ENCODE data around the gene EXO1. TPM values are rescaled to one million over a fixed set of nuclear protein-coding genes. Genes with fewer than 3 reads are reported as not detected.

Gene EXO1
- total and polyA plus RNA-seq, 2 donors (not counting 3 experiments of a cell fraction or from before 2014, with no cell fraction given): 4.1 to 23.5 TPM

GRCh38 chr1:241819340-241819866 is 28.6 kb upstream of the EXO1 start:
- H3K4me2 ChIP-seq (ENCODE audit: insufficient read depth, low read length): no peak overlapping the region
- no peak overlapping the region for H2AFZ ChIP-seq (ENCODE audit: low read depth, low read length)
- H3K9ac ChIP-seq (replicated peaks; ENCODE audit: extremely low read depth, insufficient read depth, low read length): no peak overlapping the region
- DNase-seq (ENCODE audit: low read depth, low spot score) (no peak), FAIRE-seq (no peak)
- H3K4me3 ChIP-seq (replicated peaks in 1 of 3; ENCODE audit: insufficient read depth in 1 of 3, low read depth in 1 of 3, low read length in 3 of 3): no peak overlapping the region
- no peaks in the 10 kb centered on the region for H3K4me1 ChIP-seq (ENCODE audit: control insufficient read depth, extremely low read depth, insufficient read depth, low read length)
- TF ChIP-seq CTCF (IDR thresholded peaks at IDR 0.05; ENCODE audit: extremely low read depth in 1 of 2, insufficient read depth in 1 of 2, low read depth in 1 of 2, low read length in 2 of 2) (no peak), JUN (IDR thresholded peaks at IDR 0.05; ENCODE audit: borderline replicate concordance, insufficient read depth, insufficient read length, low read depth) (no peak), GATA2 (IDR thresholded peaks at IDR 0.05; ENCODE audit: insufficient read depth, insufficient read length, low read depth, low read length) (no peak), FOS (IDR thresholded peaks at IDR 0.05; ENCODE audit: borderline replicate concordance, insufficient read depth, low read length) (no peak), MYC (IDR thresholded peaks at IDR 0.05; ENCODE audit: low read depth, low read length) (no peak), MAX (IDR thresholded peaks at IDR 0.05; ENCODE audit: insufficient read depth, insufficient read length) (no peak), POLR2AphosphoS5 (IDR thresholded peaks at IDR 0.05; ENCODE audit: insufficient read depth, low read depth, low read length) (no peak), EZH2 (IDR thresholded peaks at IDR 0.05; ENCODE audit: borderline replicate concordance, low read depth, low read length, severe bottlenecking) (no peak), POLR2A (IDR thresholded peaks at IDR 0.05; ENCODE audit: low read depth, low read length) (no peak)
- H3K9me3 ChIP-seq (replicated peaks; ENCODE audit: control insufficient read depth, insufficient read depth, low read length): no peaks in the 10 kb centered on the region
- no TSS peak for BruUV-seq (replicated peaks)
- peaks cover 0 to 3% of the 10 kb centered on the region in 2 experiments for H3K27me3 ChIP-seq (ENCODE audit: control insufficient read depth in 2 of 2, insufficient read depth in 2 of 2, low read length in 2 of 2)
- POLR2A ChIA-PET: no interaction called here
- H3K36me3 ChIP-seq (ENCODE audit: control insufficient read depth in 2 of 2, extremely low read depth in 1 of 2, insufficient read depth in 2 of 2, low read length in 2 of 2): no peaks in the 10 kb centered on the region
- no peak overlapping the region for H3K27ac ChIP-seq (ENCODE audit: insufficient read depth, low read depth, low read length)
- no peaks in the 10 kb centered on the region for H4K20me1 ChIP-seq (replicated peaks; ENCODE audit: control insufficient read depth, extremely low read depth, insufficient read depth, low read length)
- no peaks in the 10 kb centered on the region for H3K9me1 ChIP-seq (replicated peaks; ENCODE audit: control insufficient read depth, extremely low read depth, insufficient read depth, low read length)
- CTCF ChIA-PET: no interaction called here
- dilution Hi-C loops (cut with MboI; ENCODE audit: extremely low pct_ligation_motif_present, low sequenced_read_pairs): no loop called here
- no peaks in the 10 kb centered on the region for H3K79me2 ChIP-seq (ENCODE audit: control insufficient read depth, insufficient read depth, low read length)
- intact Hi-C loops (cut with micrococcal nuclease): no loop called here
